GM21528 (cell line): ENCODE results near the gene SLC15A5.

ENCODE experiments used
- ATAC-seq: cut with Tn5 transposase; IDR thresholded peaks from one replicate; pipeline ENCODE4 v1.9.1; 2021; ENCODE audit warnings: mild to moderate bottlenecking, moderate library complexity; ENCODE audit not compliant: unreplicated experiment, low FRiP score

Gene SLC15A5

DNA sequence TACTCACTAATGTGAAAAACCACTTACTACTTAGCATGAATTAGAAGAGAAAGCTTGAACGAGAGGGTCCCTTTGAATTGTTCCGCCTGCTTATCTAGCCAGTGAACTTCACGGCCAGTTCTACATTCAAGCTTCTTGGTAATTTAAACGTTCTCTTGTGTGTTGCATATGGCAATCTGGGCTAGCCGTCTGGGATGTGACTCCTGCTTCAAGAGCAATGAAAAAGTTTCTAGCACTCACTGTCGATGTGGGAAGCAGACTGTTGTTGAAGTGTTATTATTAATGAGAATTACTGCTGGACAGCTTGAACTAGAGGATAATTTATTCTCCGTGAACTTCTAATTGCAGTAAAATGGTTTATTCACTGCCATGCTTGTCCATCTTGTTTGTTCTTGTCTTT, 93.9 kb downstream of the SLC15A5 start:
- ATAC-seq = no peak

DNA sequence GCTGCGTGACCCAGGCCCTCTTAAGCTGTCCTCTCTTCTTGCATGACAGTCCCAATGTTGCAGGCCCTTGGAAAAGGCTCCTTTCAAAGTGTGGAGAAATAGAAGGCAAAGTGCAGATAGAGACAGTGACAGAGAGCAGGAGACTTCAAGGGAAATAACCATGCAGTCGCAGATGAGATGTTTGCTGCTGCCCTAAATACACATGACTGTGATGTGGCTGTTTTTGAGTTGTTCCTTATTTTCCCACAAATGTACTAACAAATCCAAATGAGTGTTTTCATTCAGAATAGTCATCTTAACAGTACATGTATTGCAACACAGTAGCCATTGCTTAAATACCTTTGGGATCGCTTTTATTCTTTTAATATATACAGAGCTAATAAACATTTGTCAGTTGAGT, 101.6 kb downstream of the SLC15A5 start:
- no peak for ATAC-seq

DNA sequence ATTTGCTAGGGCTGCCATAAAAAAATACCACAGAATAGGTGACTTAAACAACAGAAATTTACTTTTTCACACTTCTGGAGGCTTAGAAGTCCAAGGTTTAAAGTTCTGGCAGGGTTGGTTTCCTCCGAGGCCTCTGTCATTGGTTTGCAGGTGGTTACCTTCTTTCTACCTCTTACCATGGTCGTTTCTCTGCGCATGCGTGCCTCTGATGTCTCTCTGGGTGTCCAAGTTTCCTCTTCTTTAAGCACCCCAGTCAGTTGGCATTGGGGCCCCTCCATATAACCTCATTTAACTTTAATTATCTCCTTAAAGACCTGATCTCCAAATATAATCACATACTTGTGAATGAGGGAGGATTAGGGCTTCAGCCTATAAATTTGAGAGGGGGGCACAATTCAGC, 103.2 kb downstream of the SLC15A5 start:
- ATAC-seq = no peak

DNA sequence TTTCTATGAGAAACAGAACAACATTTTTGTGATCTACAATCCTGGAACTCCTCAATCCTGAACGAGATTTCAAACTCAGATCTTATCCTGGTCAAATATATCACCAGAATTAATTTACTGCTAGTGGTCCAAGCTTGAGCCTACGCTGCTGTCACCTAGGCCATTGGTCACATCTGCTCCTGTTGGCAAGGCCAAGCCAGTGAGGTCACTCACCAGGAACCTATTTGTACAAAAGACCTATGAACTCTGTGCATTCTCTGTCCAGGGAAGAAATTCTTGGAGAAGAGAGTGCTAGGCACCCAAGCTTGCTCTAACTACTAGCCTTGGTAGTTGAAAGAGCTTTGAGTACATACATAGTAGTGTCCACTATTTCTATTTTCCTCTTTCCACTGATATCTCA, 106.1 kb downstream of the SLC15A5 start:
- no peak for ATAC-seq

DNA sequence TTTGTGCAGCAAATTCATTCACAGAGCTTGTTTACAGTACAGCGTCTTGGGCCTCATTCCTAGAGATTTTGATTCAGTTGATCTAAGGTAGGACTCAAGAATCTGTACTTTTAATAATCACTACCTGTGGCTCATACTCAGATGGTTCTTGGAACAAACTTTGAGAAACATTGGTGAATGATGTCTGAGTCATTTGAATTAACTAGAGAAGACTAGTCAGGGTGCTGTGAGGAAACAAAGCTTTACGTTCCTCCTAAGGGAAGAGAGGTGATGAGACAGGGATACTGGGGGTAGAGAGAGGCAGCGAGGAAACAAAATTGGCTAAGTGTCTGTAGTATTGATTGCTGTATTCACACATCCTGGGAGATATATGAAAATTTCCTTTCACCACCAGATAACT, 109.4 kb downstream of the SLC15A5 start:
- ATAC-seq = no peak

DNA sequence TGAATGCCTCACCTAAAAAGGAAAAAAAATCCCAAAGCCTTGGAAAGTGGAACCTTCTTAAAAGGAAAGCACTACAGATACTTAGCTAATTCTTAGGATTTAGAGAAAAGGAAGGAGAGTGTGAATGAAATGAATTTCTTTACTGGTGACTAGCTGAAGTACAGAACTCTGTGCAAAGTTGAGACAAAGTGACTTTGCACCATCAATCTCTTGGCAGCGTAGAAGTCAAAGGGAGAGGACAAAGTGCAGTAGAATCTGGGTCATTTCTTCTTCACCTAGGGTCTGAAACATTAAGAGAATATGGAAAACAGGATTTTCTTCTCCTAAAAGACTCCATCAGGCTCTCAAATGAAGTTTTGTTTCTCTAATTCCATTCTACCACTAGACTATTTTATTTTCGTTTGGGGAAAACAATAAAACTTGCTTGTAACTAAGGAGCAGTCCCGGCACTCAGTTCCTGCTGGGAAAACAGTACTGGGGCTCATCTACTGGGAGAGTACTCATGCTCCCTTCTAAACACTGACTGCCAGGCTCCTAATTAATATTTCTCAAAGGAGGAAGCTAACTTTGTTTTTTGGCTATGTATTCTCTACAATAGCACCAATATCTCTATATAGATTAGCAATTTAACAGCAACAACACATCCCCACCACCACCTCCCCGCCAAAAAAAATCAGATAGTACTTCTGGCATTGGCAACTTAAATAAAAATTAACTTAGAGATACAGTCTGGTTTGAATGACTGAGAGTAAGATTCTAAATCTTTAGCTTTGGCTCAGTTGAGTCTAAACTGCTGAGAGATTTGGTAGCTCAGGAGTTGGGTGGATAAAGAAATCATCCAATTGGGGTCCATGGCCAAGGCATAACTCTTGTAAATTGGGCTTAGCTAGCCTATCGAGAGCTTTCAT, 110.7 kb downstream of the SLC15A5 start:
- ATAC-seq = no peak

DNA sequence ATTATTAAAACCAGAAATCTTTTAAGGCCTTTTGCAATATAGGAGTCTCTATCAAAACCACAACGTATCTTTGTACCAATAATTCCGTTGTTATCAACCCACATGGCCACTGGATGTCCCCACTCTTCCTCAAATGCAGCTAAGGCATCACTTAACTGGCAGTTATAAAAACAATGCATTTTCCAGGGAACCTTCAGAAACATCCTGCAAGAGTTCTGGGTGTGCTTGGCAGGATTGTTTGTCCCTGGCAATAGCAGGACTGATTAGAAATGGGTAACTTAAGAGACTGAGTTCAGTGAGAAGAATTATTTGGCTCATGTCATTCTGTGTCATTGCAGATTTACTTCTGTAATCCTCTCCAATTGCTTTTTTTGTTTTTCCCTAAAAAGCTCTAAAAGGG, 112.0 kb downstream of the SLC15A5 start:
- ATAC-seq = no peak

DNA sequence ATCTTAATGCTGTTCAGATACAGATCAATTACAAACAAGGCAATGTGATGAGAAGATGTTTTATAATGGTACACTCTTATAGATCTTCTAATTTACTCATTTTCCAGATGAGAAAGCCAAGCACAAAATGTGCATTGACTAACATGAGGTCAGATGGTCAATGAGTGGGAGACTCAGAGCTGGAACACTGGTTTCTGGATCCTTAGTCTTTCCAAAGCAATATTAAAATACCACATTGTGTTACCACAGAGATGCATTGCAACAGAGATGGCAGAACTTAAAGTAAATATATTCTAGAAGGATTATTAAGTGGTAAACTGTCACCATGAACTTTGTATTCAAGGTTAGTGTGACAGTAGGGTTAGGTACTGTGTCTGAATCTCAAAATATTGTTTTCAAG, 113.6 kb downstream of the SLC15A5 start:
- ATAC-seq = no peak

DNA sequence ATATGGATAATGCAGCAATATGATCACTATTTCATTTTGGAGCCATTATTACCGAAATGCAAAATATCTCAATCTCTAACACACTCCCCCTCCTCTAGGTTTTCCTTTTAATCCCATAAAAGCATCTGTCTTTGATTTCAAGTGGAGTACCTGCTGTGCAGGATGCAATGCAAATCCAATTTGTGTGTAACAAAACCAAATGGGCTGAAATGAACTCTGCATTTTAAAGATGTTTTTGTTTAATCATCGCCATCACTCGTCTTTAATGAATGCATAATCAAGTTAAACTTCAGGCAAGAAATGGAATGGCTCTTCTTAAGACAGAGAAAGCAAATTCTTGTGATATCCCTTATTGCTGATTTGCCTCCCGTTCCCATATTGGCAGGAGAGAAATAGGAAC, 114.3 kb downstream of the SLC15A5 start:
- ATAC-seq = no peak

DNA sequence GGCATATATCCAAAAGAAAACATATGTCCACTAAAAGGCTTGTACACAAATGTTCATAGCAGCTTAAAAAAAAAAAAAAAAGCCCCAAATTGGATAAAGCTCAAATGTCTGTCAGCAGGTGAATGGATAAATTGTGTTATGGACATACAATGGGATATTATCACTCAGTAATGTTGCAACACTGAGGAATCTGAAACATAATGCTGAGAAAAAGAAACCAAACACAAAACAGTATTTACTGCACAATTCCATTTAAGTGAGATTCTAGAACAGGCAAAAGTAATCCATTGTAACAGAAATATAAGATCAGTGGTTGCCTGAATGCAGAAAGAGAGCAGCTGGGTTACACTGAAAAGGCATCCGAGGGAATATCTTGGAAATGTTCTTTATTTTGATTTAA, 117.9 kb downstream of the SLC15A5 start:
- ATAC-seq = no peak

DNA sequence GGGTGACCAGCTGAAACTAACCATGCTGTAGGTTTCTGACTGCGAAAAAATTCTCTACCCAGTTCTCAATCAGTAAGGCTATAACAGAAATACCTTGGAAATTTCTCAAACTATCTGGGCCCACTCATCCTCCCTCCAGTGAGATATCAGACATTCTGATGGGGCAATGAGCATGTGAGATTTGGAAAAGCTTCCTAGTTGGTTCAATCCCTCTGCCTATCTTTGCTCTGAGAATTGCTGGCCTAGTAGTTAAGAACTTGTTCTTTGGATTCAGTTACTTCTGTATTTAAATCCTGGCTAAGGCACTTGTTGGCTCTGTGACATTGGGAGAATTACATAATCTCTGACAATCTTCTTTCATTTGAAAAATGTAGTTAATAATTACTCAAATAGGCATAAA, 119.4 kb downstream of the SLC15A5 start:
- no peak for ATAC-seq

DNA sequence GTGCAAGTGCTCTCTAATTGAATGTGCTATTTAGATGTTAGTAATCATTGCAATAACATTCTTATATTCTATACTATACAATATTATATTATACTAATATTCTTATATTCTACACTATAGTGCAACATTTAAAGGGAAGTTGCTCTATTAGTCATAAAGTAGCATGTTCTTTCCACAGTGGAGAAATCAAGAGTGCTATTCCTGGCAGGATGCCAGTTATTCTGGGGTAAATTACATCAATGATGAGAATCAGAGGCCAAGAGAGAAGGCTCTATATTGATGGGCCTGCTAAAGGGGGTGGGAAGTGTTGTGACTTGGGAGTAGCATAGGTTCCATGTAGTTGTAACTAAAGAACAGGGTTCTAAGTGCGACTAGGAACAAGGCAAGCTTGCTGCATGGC, 121.5 kb downstream of the SLC15A5 start:
- no peak for ATAC-seq

DNA sequence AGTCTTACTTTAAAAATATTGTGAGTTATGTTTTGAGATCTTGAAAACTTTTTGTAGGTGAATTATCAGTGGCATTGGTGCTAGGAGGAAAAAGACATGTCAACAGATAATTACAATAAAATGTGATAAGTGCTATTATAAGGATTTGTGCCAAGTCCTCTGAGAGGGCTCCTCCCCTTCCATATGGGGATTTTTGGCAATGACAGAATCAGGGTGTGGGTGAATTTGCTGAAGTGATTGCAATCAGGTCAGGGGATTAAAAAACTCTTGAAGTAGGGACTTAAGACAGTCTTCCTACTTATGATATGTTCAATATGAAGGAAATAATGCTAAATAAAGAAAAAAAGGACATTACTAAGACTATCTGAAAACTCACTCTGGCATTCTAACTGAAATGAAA, 122.5 kb downstream of the SLC15A5 start:
- ATAC-seq = no peak

DNA sequence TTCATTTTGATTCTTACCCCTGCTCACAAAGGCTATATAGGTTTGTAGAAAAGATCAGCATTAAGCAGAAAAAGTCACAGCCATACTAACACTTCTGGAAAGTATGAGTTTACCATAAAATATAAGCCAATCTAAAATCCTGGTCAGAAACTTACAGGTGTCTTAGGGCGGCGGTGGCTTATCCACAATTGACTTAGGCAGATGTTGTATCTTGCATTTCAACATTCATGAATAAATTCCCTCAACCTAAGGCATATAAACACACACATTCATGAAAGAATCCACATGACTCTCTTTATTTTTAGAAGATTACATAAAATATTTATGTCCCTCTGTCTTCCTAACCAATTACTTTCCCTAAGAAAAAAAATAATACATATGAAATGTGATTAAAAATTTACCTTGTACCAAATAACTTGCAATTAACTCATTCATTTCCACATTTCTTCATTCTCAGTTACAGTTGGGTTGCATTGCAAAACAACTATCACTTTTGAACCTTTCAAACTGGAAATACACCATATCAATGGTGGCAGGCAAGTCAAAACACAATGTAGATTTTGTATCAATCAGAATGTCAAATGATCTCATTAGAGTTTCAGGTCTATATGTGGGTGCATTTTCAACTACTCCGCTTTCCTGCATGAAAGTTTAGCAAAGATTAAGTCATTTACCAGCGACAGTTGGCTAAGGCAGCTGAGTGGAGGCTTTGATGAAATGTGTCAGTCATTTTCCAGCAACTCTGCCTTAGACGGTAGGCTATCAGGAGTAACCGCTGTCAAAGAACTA, 124.4 kb downstream of the SLC15A5 start:
- no peak for ATAC-seq

DNA sequence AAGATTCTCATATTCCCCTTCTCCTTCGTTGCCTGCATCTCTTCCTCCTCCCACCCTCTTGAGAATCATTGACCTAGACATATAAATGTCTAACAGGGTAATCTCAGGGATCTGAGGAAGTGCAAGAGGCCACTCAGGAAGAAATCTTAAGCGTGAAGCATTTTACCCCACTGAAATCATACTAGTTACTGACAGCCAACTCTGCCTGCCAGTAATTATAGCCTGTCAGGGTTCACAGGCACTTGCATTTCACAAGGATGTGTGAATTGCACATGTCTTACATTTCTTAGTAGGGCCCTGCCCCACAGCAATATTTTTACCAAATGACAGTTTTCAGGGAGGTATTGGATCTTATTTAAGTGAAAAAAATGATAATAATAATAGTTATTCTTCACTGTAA, 127.2 kb downstream of the SLC15A5 start:
- no peak for ATAC-seq

DNA sequence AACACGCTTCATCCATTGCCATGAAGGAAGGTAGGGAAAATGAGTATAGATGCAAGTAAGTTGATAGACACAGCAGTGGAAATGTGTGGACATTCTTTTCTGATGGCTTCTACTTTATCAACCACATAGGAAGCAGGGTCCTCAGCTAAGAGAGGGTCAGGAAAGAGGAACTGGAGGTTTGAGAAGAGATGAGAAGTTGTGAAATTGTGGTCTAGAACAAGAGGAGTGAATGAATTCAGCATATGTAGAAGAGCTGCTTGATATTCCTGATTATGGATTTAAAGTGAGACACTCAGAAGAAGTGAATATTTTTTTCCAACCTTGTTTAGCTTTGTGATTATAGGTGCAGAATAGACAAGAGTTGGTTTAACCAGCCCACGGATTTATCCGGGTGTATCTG, 128.5 kb downstream of the SLC15A5 start:
- no peak for ATAC-seq
